GM12878 (cell line): ENCODE results near the gene SEC11A. TPM values are rescaled to one million over a fixed set of nuclear protein-coding genes. Genes with fewer than 3 reads are reported as not detected.

Source experiments
- BCL11A ChIP-seq: IDR thresholded peaks from 2 replicates; pipeline ENCODE4 v1.6.1; 2011; ENCODE audit warnings: low read depth, low read length
- CBFB ChIP-seq: IDR thresholded peaks from 2 replicates; pipeline ENCODE4 v1.6.1; 2016; ENCODE audit warnings: antibody characterized with exemption, low read depth
- CBX3 ChIP-seq: fragments of 200-600 bp; sonication (generic); IDR thresholded peaks from 2 replicates; pipeline ENCODE4 v1.6.1; 2016; ENCODE audit warnings: low read depth, borderline replicate concordance
- CHD1 ChIP-seq: IDR thresholded peaks from 2 replicates; pipeline ENCODE4 v1.6.1; 2012; ENCODE audit warnings: low read depth, low read length, improper control_type of control experiment
- CREM ChIP-seq: IDR thresholded peaks from 2 replicates; pipeline ENCODE4 v1.6.1; 2014; ENCODE audit warnings: antibody characterized with exemption, low read depth
- DPF2 ChIP-seq: fragments of 450-650 bp; IDR thresholded peaks from 2 replicates; pipeline ENCODE4 v1.6.1; 2017; ENCODE audit warnings: mild to moderate bottlenecking
- EGR1 ChIP-seq, 2 experiments: IDR thresholded peaks; 1 replicate in 1 of 2; 2 replicates in 1 of 2; pipeline ENCODE4 v1.6.1; 2011 to 2012; ENCODE audit warnings: low read depth in 2 of 2, low read length in 2 of 2, borderline replicate concordance in 1 of 2, mild to moderate bottlenecking in 1 of 2, moderate library complexity in 1 of 2
- FOS ChIP-seq: IDR thresholded peaks from 3 replicates; pipeline ENCODE4 v1.6.1; 2011; ENCODE audit warnings: borderline replicate concordance; ENCODE audit not compliant: insufficient read length; ENCODE audit errors: extremely low read depth
- IKZF2 ChIP-seq, 2 experiments: fragments of 450-650 bp; IDR thresholded peaks; 2 replicates each; pipeline ENCODE4 v1.6.1; 2017; ENCODE audit warnings: mild to moderate bottlenecking in 2 of 2, moderate library complexity in 2 of 2
- KDM1A ChIP-seq: fragments of 200-600 bp; sonication (generic); IDR thresholded peaks from 2 replicates; pipeline ENCODE4 v1.6.1; 2016; ENCODE audit warnings: borderline replicate concordance
- KLF5 ChIP-seq: fragments of 450-650 bp; IDR thresholded peaks from 2 replicates; pipeline ENCODE4 v1.6.1; 2014; ENCODE audit warnings: mild to moderate bottlenecking; ENCODE audit not compliant: partially characterized antibody
- MEF2A ChIP-seq: IDR thresholded peaks from 2 replicates; pipeline ENCODE4 v1.6.1; 2011; ENCODE audit warnings: low read depth, mild to moderate bottlenecking, low read length, moderate library complexity; ENCODE audit not compliant: insufficient read depth
- MTA3 ChIP-seq: IDR thresholded peaks from 2 replicates; pipeline ENCODE4 v1.6.1; 2012; ENCODE audit warnings: low read length, inconsistent platforms, borderline replicate concordance
- MYB ChIP-seq: fragments of 150-350 bp; IDR thresholded peaks from 2 replicates; pipeline ENCODE4 v1.6.1; 2014; ENCODE audit warnings: mild to moderate bottlenecking, low read depth, low read length, borderline replicate concordance
- NFYB ChIP-seq: IDR thresholded peaks from 2 replicates; pipeline ENCODE4 v1.6.1; 2011; ENCODE audit warnings: low read depth, mild to moderate bottlenecking, low read length, improper control_type of control experiment, moderate library complexity; ENCODE audit not compliant: insufficient read depth
- RAD51 ChIP-seq: fragments of 450-650 bp; IDR thresholded peaks from 2 replicates; pipeline ENCODE4 v1.6.1; 2016; ENCODE audit warnings: moderate library complexity, mild to moderate bottlenecking, inconsistent platforms
- RELA ChIP-seq: fragments of 450-650 bp; IDR thresholded peaks from 2 replicates; pipeline ENCODE4 v1.8.0; 2014; ENCODE audit warnings: borderline replicate concordance; ENCODE audit not compliant: partially characterized antibody
- RFX5 ChIP-seq: IDR thresholded peaks from 2 replicates; pipeline ENCODE4 v1.6.1; 2011; ENCODE audit warnings: low read depth, low read length, improper control_type of control experiment
- SIN3A ChIP-seq: IDR thresholded peaks from 2 replicates; pipeline ENCODE4 v1.6.1; 2012; ENCODE audit warnings: low read depth, low read length, improper control_type of control experiment
- SPI1 ChIP-seq: IDR thresholded peaks from 2 replicates; pipeline ENCODE4 v1.6.1; 2011; ENCODE audit warnings: low read depth, mild to moderate bottlenecking, low read length, moderate library complexity, borderline replicate concordance; ENCODE audit not compliant: insufficient read depth
- ZNF24 ChIP-seq: fragments of 450-650 bp; IDR thresholded peaks from 2 replicates; pipeline ENCODE4 v1.6.1; 2017; ENCODE audit warnings: antibody characterized with exemption, mild to moderate bottlenecking
- polyA plus RNA-seq, 11 experiments: library from polyadenylated mRNA; depleted of rRNA in 4 of 11; unstranded in 6 of 11; stranded (reverse) in 5 of 11; fragments of >200 nt; fragmentation: Nextera tagmentation in 4 of 11; fragmentation: Illumina TruSeq in 1 of 11; extraction: Ambion mirVana in 4 of 11; extraction: Trizol in 1 of 11; gene quantifications; 1 replicate in 1 of 11; 2 replicates in 10 of 11; pipeline versions ENCODE4 v1.2.1 to v1.2.3, GENCODE V29; 2011 to 2016; ENCODE audit warnings: inconsistent platforms in 2 of 11, missing spikeins in 2 of 11, low read depth in 1 of 11
- total RNA-seq, 4 experiments: library from RNA; depleted of rRNA in 3 of 4; stranded (reverse); fragments of >200 nt in 3 of 4; fragmentation: Illumina TruSeq in 1 of 4; extraction: Trizol in 1 of 4; gene quantifications; 2 replicates each; pipeline versions ENCODE4 v1.2.1 to v1.2.3, GENCODE V29; 2013 to 2021
- TF ChIP-seq, protein P1 (sequence below): IDR thresholded peaks from 2 replicates; pipeline ENCODE4 v1.6.1; 2011; ENCODE audit warnings: borderline replicate concordance, low read depth, mild to moderate bottlenecking, moderate library complexity, mixed read lengths, low read length; ENCODE audit not compliant: insufficient read depth; ENCODE audit errors: extremely low read length
- TF ChIP-seq, protein P2 (sequence below): fragments of 450-650 bp; IDR thresholded peaks from 2 replicates; pipeline ENCODE4 v1.6.1; 2016; ENCODE audit warnings: mild to moderate bottlenecking
- TF ChIP-seq, protein P3 (sequence below), 3 experiments: IDR thresholded peaks in 2 of 3; conservative IDR thresholded peaks in 1 of 3; 2 replicates each; pipeline ENCODE4 v1.5.1; 2011; ENCODE audit warnings: low read depth in 3 of 3, low read length in 3 of 3, mild to moderate bottlenecking in 3 of 3, control low read depth in 2 of 3, moderate library complexity in 2 of 3, inconsistent platforms in 1 of 3, mixed read lengths in 1 of 3; ENCODE audit not compliant: control insufficient read depth in 2 of 3, insufficient read depth in 1 of 3; ENCODE audit errors: extremely low read depth in 1 of 3

The SEC11A gene
- total and polyA plus RNA-seq, 10 of the 15 experiments (the other 5 are each of a cell fraction or from before 2014, with no cell fraction given): 99.2 to 159 (median 143) TPM

GRCh38 chr15:84750583-84751092, 34.7 kb upstream of the SEC11A start (continued):
- TF ChIP-seq FOS (no peak), MEF2A (0 out of 2 replicates have a peak, but pooled peaks have one; percentile 40), IKZF2 (IDR thresholded peaks at IDR 0.05) (peak; percentile 97 to 98), CBFB (no peak), BCL11A (peak; percentile 77), CHD1 (no peak), DPF2 (peak; percentile 88), RFX5 (no peak), ZNF24 (no peak), NFYB (no peak), KLF5 (no peak), EGR1 (IDR thresholded peaks at IDR 0.05; ENCODE audit: borderline replicate concordance in 1 of 2, low read depth in 2 of 2, low read length in 2 of 2) (no peak), CREM (peak; percentile 66; the same call in 1 of the 2 replicates), SPI1 (peak; percentile 97), MTA3 (0 out of 2 replicates have a peak, but pooled peaks have one; percentile 26), KDM1A (no peak), RAD51 (no peak), SIN3A (no peak), MYB (no peak), CBX3 (no peak), RELA (no peak)
- TF ChIP-seq, protein P1, sequence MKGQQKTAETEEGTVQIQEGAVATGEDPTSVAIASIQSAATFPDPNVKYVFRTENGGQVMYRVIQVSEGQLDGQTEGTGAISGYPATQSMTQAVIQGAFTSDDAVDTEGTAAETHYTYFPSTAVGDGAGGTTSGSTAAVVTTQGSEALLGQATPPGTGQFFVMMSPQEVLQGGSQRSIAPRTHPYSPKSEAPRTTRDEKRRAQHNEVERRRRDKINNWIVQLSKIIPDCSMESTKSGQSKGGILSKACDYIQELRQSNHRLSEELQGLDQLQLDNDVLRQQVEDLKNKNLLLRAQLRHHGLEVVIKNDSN: no peak
- TF ChIP-seq, protein P2, sequence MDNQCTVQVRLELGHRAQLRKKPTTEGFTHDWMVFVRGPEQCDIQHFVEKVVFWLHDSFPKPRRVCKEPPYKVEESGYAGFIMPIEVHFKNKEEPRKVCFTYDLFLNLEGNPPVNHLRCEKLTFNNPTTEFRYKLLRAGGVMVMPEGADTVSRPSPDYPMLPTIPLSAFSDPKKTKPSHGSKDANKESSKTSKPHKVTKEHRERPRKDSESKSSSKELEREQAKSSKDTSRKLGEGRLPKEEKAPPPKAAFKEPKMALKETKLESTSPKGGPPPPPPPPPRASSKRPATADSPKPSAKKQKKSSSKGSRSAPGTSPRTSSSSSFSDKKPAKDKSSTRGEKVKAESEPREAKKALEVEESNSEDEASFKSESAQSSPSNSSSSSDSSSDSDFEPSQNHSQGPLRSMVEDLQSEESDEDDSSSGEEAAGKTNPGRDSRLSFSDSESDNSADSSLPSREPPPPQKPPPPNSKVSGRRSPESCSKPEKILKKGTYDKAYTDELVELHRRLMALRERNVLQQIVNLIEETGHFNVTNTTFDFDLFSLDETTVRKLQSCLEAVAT: no peak
- TF ChIP-seq, protein P3, sequence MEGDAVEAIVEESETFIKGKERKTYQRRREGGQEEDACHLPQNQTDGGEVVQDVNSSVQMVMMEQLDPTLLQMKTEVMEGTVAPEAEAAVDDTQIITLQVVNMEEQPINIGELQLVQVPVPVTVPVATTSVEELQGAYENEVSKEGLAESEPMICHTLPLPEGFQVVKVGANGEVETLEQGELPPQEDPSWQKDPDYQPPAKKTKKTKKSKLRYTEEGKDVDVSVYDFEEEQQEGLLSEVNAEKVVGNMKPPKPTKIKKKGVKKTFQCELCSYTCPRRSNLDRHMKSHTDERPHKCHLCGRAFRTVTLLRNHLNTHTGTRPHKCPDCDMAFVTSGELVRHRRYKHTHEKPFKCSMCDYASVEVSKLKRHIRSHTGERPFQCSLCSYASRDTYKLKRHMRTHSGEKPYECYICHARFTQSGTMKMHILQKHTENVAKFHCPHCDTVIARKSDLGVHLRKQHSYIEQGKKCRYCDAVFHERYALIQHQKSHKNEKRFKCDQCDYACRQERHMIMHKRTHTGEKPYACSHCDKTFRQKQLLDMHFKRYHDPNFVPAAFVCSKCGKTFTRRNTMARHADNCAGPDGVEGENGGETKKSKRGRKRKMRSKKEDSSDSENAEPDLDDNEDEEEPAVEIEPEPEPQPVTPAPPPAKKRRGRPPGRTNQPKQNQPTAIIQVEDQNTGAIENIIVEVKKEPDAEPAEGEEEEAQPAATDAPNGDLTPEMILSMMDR (IDR thresholded peaks at IDR 0.05 in 2 of 3, conservative IDR thresholded peaks at IDR 0.05 in 1 of 3; ENCODE audit: control insufficient read depth in 2 of 3, extremely low read depth in 1 of 3, insufficient read depth in 1 of 3, low read depth in 3 of 3, low read length in 3 of 3): no peak
